Smooth muscle cell (in vitro differentiated cells): ENCODE data around the gene SLC25A33. TPM values are rescaled to one million over a fixed set of nuclear protein-coding genes. Genes with fewer than 3 reads are reported as not detected.

ENCODE experiments used
- DNase-seq: peaks from one replicate; lab custom pipeline; 2025; ENCODE audit not compliant: unreplicated experiment; lab: John Stamatoyannopoulos, UW
- H2AFZ ChIP-seq: fragments of 200-600 bp; sonication (generic); 2 replicates; pipeline ENCODE4 v1.6.0; 2016; ENCODE audit warnings: antibody characterized with exemption, low read depth, mild to moderate bottlenecking
- H3F3A ChIP-seq: fragments of 200-600 bp; sonication (generic); 2 replicates; pipeline ENCODE4 v1.6.0; 2017; ENCODE audit warnings: antibody characterized with exemption, low read depth
- H3K27ac ChIP-seq: fragments of 200-600 bp; sonication (generic); 2 replicates; pipeline ENCODE4 v1.5.1; 2016; ENCODE audit warnings: low read depth, mild to moderate bottlenecking
- H3K27me3 ChIP-seq: fragments of 200-600 bp; sonication (generic); 2 replicates; pipeline ENCODE4 v1.6.1; 2016; ENCODE audit warnings: low read depth, mild to moderate bottlenecking
- H3K36me3 ChIP-seq: fragments of 200-600 bp; sonication (generic); 2 replicates; pipeline ENCODE4 v1.5.1; 2016; ENCODE audit warnings: low read depth
- H3K4me1 ChIP-seq: fragments of 200-600 bp; sonication (generic); 2 replicates; pipeline ENCODE4 v1.5.1; 2016; ENCODE audit warnings: low read depth
- H3K4me2 ChIP-seq: fragments of 200-600 bp; sonication (generic); 2 replicates; pipeline ENCODE4 v1.6.0; 2016; ENCODE audit warnings: mild to moderate bottlenecking
- H3K4me3 ChIP-seq: fragments of 200-600 bp; sonication (generic); 2 replicates; pipeline ENCODE4 v1.5.1; 2016; ENCODE audit warnings: mild to moderate bottlenecking
- H3K79me2 ChIP-seq: fragments of 200-600 bp; sonication (generic); 2 replicates; pipeline ENCODE4 v1.6.0; 2016; ENCODE audit warnings: low read depth, mild to moderate bottlenecking
- H3K9ac ChIP-seq: fragments of 200-600 bp; sonication (generic); 2 replicates; pipeline ENCODE4 v1.6.0; 2016; ENCODE audit warnings: low read depth
- H3K9me3 ChIP-seq: fragments of 200-600 bp; sonication (generic); replicated peaks from 2 replicates; pipeline ENCODE4 v1.5.1; 2016; ENCODE audit warnings: low read depth
- H4K20me1 ChIP-seq: fragments of 200-600 bp; sonication (generic); 2 replicates; pipeline ENCODE4 v1.6.0; 2016; ENCODE audit warnings: low read depth
- CTCF ChIP-seq: fragments of 200-600 bp; sonication (generic); IDR thresholded peaks from 2 replicates; pipeline ENCODE4 v1.5.1; 2017; ENCODE audit warnings: borderline replicate concordance, mild to moderate bottlenecking, antibody characterized with exemption; ENCODE audit not compliant: insufficient read depth, poor library complexity, severe bottlenecking
- WGBS: methylation state at CpG from one replicate; pipeline ENCODE4 v1.1.7; 2016; ENCODE audit warnings: low lambda C conversion rate; 5-methylcytosine and 5-hydroxymethylcytosine counted together
- polyA plus RNA-seq: library from polyadenylated mRNA; unstranded; fragments of >200 nt; fragmentation: Nextera tagmentation; extraction: Ambion mirVana; gene quantifications from 2 replicates; pipeline ENCODE4 v1.2.1, GENCODE V29; 2016
- total RNA-seq: library from RNA; depleted of rRNA; stranded (reverse); fragments of >200 nt; gene quantifications from 2 replicates; pipeline ENCODE4 v1.2.3, GENCODE V29; 2014

Gene SLC25A33, protein sequence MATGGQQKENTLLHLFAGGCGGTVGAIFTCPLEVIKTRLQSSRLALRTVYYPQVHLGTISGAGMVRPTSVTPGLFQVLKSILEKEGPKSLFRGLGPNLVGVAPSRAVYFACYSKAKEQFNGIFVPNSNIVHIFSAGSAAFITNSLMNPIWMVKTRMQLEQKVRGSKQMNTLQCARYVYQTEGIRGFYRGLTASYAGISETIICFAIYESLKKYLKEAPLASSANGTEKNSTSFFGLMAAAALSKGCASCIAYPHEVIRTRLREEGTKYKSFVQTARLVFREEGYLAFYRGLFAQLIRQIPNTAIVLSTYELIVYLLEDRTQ
- total RNA-seq (5.5 and 7.1 TPM in 2 replicates), polyA plus RNA-seq (3.9 and 5.4 TPM in 2 replicates)

- Histone ChIP-seq H3K79me2 (peaks cover 44% of the 10 kb centered on the region), H3K36me3 (no peaks in the 10 kb centered on the region), H3K4me3 (peak within 1 kb of the TSS; percentile 67), H3K9me3 (no peaks in the 10 kb centered on the region), H3F3A (peaks cover 8% of the 10 kb centered on the region), H3K9ac (peak within 1 kb of the TSS; percentile 61), H2AFZ (peak within 1 kb of the TSS; percentile 90), H3K27me3 (no peaks in the 10 kb centered on the region), H4K20me1 (peaks cover 30% of the 10 kb centered on the region), H3K27ac (peak within 1 kb of the TSS; percentile 79), H3K4me1 (peaks cover 12% of the 10 kb centered on the region), H3K4me2 (peak within 1 kb of the TSS; percentile 94)
- 1% methylated on average over 60 of the region's 92 CpGs for WGBS
- peak; percentile 96 for DNase-seq
- no peak for TF ChIP-seq CTCF
Observed at GRCh38 chr1:9539165-9539828, at the start of gene SLC25A33. SLC25A33 (plus strand) TSS chr1:9539465; CDS start chr1:9539692, 227 bp downstream.

- H3K27ac ChIP-seq: no peak overlapping the region
Observed at GRCh38 chr1:9490605-9491339, 48.5 kb upstream of the SLC25A33 start.

DNA sequence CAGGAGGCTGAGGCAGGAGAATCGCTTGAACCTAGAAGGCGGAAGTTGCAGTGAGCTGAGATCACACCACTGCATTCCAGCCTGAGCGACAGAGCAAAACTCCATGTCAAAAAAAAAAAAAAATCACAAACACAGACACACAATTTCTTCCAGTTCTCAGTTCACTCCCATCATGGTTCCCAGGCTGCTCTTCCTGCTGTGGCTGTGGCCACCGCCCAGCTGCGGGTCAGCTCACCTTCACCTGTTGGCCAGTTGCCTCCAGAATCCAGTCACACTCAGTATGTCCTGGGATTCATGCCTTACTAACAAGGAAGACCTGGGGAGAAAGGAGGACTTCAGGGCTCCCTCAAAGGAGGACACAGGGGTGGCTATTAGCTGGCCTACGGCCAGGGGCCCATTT, 45.9 kb upstream of the SLC25A33 start:
- H3K4me3 ChIP-seq: no peak overlapping the region
- H3K4me2 ChIP-seq: no peak overlapping the region
- no peak for TF ChIP-seq CTCF
- no peak overlapping the region for H3K27ac ChIP-seq
- no peaks in the 10 kb centered on the region for H3F3A ChIP-seq
- 97% methylated on average over 6 of the region's 6 CpGs for WGBS
- H3K4me1 ChIP-seq: no peaks in the 10 kb centered on the region
- H3K27me3 ChIP-seq: no peaks in the 10 kb centered on the region
- H3K9ac ChIP-seq: no peak overlapping the region
- no peaks in the 10 kb centered on the region for H4K20me1 ChIP-seq
- no peak for DNase-seq
- no peaks in the 10 kb centered on the region for H3K9me3 ChIP-seq
- no peaks in the 10 kb centered on the region for H3K79me2 ChIP-seq
- no peaks in the 10 kb centered on the region for H3K36me3 ChIP-seq
- H2AFZ ChIP-seq: no peak overlapping the region

More at GRCh38 chr1:9490605-9491339, 48.5 kb upstream of the SLC25A33 start:
- DNase-seq: peak; percentile 77
- no peak overlapping the region for H3K4me2 ChIP-seq
- no peak overlapping the region for H3K9ac ChIP-seq
- no peaks in the 10 kb centered on the region for H4K20me1 ChIP-seq
- H3K27me3 ChIP-seq: no peaks in the 10 kb centered on the region
- TF ChIP-seq CTCF: peak; percentile 92
- no peak overlapping the region for H2AFZ ChIP-seq
- no peaks in the 10 kb centered on the region for H3K9me3 ChIP-seq
- no peaks in the 10 kb centered on the region for H3K4me1 ChIP-seq
- H3K36me3 ChIP-seq: no peaks in the 10 kb centered on the region
- no peaks in the 10 kb centered on the region for H3K79me2 ChIP-seq
- no peak overlapping the region for H3K4me3 ChIP-seq
- 52% methylated on average over 20 of the region's 20 CpGs for WGBS
- no peaks in the 10 kb centered on the region for H3F3A ChIP-seq
